ENCODE measurements around the gene PEBP1. TPM values are rescaled to one million over a fixed set of nuclear protein-coding genes. Genes with fewer than 3 reads are reported as not detected.

The PEBP1 gene
- total and polyA plus RNA-seq, 2 of the 8 experiments (the other 6 are each of a cell fraction or from before 2014, with no cell fraction given) = 444 to 622 TPM

DNA sequence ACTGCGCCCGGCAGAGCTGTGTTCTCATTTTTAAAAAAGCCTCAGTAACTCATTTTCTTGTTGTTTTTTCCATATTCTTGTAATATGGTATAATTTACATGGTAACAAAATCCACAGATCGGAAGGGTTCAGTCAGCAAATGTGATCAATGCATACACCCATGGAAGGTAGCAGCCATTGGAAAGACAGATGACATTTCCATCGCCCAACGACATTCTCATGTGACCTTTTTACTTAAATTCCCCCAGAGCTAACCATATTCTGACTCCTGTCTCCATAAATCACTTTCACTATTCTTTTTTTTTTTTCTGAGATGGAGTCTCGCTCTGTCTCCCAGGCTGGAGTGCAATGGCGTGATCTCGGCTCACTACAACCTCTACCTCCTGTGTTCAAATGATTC is 4.9 kb downstream of the PEBP1 start:
- no peaks in the 10 kb centered on the region for H3K27me3 ChIP-seq (replicated peaks in 1 of 4; ENCODE audit: control insufficient read depth in 3 of 4, extremely low read depth in 1 of 4, insufficient read depth in 3 of 4, low read length in 3 of 4)
- no peak overlapping the region for H4K91ac ChIP-seq (replicated peaks; ENCODE audit: insufficient read length, low read length)
- ChIA-PET POLR2A (ENCODE audit: partially characterized antibody) (interaction anchor here (2.2 to 10.2 kb wide), 4 partner anchors 9 to 20 kb away, joined by 6 to 130 read pairs (median 45); no protein-coding TSS in a partner anchor), CTCF (ENCODE audit: partially characterized antibody) (interaction anchor here (1.1 to 2.5 kb wide), 4 partner anchors 10 to 76 kb away, joined by 3 to 13 read pairs (median 10); no protein-coding TSS in a partner anchor)
- no peak overlapping the region for H2BK5ac ChIP-seq (ENCODE audit: low read depth, low read length)
- H3K27ac ChIP-seq (ENCODE audit: low read depth, low read length) = no peak overlapping the region
- H3K23ac ChIP-seq (ENCODE audit: insufficient read length) = no peak overlapping the region
- peaks cover 0 to 3% (median 0%) of the 10 kb centered on the region in 4 experiments; a peak in 4 of 7 replicates for H3K4me1 ChIP-seq (replicated peaks in 1 of 4; ENCODE audit: control insufficient read depth in 3 of 4, insufficient read depth in 4 of 4, low read length in 3 of 4)
- H2AK5ac ChIP-seq (ENCODE audit: low read depth, low read length) = no peak overlapping the region
- H2AFZ ChIP-seq (ENCODE audit: low read length) = no peak overlapping the region
- no peak overlapping the region for H3K9ac ChIP-seq (replicated peaks in 1 of 4; ENCODE audit: extremely low read depth in 1 of 4, low read depth in 3 of 4, low read length in 3 of 4)
- H3K56ac ChIP-seq (replicated peaks; ENCODE audit: insufficient read length, low read depth, low read length) = no peak overlapping the region
- no peak overlapping the region for H2BK20ac ChIP-seq (ENCODE audit: low read length)
- peaks cover 8% of the 10 kb centered on the region; the same call in 1 of the 2 replicates for H3K23me2 ChIP-seq (ENCODE audit: low read depth, low read length)
- DNase-seq (ENCODE audit: low read depth in 1 of 2, low spot score in 2 of 2) = no peak
- H2BK15ac ChIP-seq (ENCODE audit: low read length) = no peak overlapping the region
- H3K9me3 ChIP-seq (ENCODE audit: insufficient read depth in 2 of 2, low read depth in 1 of 2, low read length in 1 of 2) = no peaks in the 10 kb centered on the region
- no peaks in the 10 kb centered on the region; the same call in none of the 2 replicates for H3K79me1 ChIP-seq (ENCODE audit: low read depth, low read length)
- no peak overlapping the region for H3K18ac ChIP-seq (ENCODE audit: extremely low read depth, low read length)
- H2BK12ac ChIP-seq (ENCODE audit: low read depth, low read length) = no peak overlapping the region
- WGBS, 2 experiments (ENCODE audit: extremely low coverage in 1 of 2, insufficient coverage in 1 of 2, insufficient read length in 1 of 2, insufficient replicate concordance in 2 of 2, low coverage in 1 of 2, low lambda C conversion rate in 2 of 2, missing lambda C conversion rate in 1 of 2) = 98% methylated on average over 7 of the region's 8 CpGs; no CpG with 5 or more reads in 1 of the 2 experiments
- no peak for FAIRE-seq
- H3K4me3 ChIP-seq (ENCODE audit: extremely low read depth in 1 of 4, insufficient read depth in 2 of 4, low read depth in 3 of 4, low read length in 4 of 4) = no peak overlapping the region
- no peak overlapping the region for H4K5ac ChIP-seq (ENCODE audit: insufficient read length, low read depth, low read length)
- H2BK120ac ChIP-seq (replicated peaks; ENCODE audit: low read depth, low read length) = no peak overlapping the region
- H3K14ac ChIP-seq (ENCODE audit: insufficient read length) = no peak overlapping the region
- peaks cover 8 to 47% of the 10 kb centered on the region in 2 experiments for H3K79me2 ChIP-seq (ENCODE audit: control insufficient read depth in 1 of 2, insufficient read depth in 2 of 2, low read length in 2 of 2)
- no peak overlapping the region for H3K4ac ChIP-seq (replicated peaks; ENCODE audit: insufficient read length, low read depth, low read length)
- H3K36me3 ChIP-seq (ENCODE audit: control insufficient read depth in 2 of 4, insufficient read depth in 4 of 4, low read length in 3 of 4) = peaks cover 24 to 81% (median 61%) of the 10 kb centered on the region in 4 experiments
- H4K8ac ChIP-seq (ENCODE audit: extremely low read depth, insufficient read depth, low read length) = no peak overlapping the region
- H4K20me1 ChIP-seq (replicated peaks in 1 of 2; ENCODE audit: control insufficient read depth in 1 of 2, insufficient read depth in 2 of 2, low read length in 2 of 2) = peaks cover 7 to 14% of the 10 kb centered on the region in 2 experiments
- H3K4me2 ChIP-seq (ENCODE audit: insufficient read depth in 1 of 2, low read depth in 2 of 2, low read length in 2 of 2) = no peak overlapping the region
- no peak for TF ChIP-seq GABPA (IDR thresholded peaks at IDR 0.05; ENCODE audit: borderline replicate concordance, insufficient read depth, low read length)
- no peak for TF ChIP-seq TAF7 (optimal IDR thresholded peaks at IDR 0.05; ENCODE audit: borderline replicate concordance, low read depth, low read length)
- TF ChIP-seq POU5F1 (IDR thresholded peaks at IDR 0.05; ENCODE audit: low read depth, low read length) = no peak
- no peak for TF ChIP-seq SP1 (IDR thresholded peaks at IDR 0.05; ENCODE audit: low read depth, low read length)
